ENCODE data around the gene VAC14.
A peak's percentile ranks its signal among the peaks of the same experiment; 100 is the strongest.
"Not testable (repeated sequence)": the region's sequence is repeated elsewhere in the genome, so short reads cannot be mapped to it uniquely, and the experiment has no call there.

Gene VAC14

GRCh38 chr16:70656065-70656711, 144.8 kb downstream of the VAC14 start:
- no peak for DNase-seq (ENCODE audit: extremely low spot score, insufficient read length, low read depth)
- FAIRE-seq, result no peak

DNA sequence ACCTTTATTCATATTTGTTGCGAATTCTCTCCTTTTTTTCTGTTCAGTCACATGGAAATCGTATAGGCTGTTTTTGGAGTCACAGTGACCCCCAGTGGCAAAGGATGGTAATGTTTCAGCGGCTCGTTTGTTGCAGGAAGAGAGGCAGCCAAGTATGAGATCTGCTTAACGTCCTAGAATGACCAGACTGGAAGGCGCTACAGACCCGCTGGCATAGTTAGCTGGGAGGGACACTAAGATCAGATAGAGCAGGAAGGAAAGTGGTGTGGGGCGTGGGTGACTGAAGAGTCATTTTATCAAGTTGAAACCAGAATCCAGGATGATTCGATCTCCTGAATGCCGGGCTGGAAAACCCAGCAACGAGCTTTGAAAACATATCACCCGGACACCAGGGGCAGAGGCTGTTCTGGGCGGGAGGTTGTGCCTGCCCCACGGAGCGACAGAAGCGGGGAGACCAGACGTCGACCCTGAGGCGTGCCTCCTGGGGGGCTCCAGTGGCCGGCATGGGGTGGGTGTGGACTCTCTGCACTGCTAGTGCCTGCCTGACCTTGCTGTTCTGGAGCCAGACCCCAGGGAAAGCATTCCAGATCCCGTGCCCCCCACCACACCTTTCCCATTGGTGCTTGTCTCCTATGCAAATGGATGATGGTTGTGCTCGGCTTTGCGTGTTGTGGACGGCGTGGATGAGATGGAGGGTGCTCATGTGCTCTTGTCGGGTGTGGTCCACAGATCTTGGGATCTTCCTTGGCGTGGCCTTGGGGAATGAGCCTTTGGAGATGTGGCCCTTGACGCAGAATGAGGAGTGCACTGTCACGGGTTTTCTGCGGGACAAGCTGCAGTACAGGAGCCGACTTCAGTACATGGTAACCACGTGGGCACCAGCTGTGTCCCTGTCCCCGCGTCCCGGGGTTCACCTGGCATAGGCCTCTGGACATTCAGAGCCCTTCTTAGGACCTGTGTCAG, 146.9 kb downstream of the VAC14 start:
- DNase-seq (ENCODE audit: extremely low spot score, insufficient read length, low read depth) (peak; percentile 48), FAIRE-seq (peak; percentile 97)

GRCh38 chr16:70653406-70653805, 147.6 kb downstream of the VAC14 start:
- no peak for DNase-seq (ENCODE audit: extremely low spot score, insufficient read length, low read depth)
- no peak for FAIRE-seq

DNA sequence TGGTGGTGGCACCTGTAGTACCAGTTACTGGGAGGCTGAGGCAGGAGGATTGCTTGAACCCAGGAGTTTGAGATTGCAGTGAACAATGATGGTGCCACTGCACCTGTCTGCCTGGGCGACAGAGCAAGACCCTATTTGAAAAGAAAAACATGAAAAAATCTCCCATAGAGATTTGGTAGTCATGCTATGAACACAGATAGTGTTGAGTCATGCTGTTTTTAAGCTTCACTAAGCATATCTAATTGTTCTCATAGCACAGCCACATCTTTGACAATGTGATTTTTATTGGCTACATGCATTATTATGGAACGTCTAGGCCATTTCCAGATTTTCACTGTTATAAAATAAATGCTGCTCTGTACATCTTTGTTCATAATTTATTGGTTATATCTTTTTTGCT, 148.6 kb downstream of the VAC14 start:
- no peak for FAIRE-seq
- no peak for DNase-seq (ENCODE audit: extremely low spot score, insufficient read length, low read depth)

DNA sequence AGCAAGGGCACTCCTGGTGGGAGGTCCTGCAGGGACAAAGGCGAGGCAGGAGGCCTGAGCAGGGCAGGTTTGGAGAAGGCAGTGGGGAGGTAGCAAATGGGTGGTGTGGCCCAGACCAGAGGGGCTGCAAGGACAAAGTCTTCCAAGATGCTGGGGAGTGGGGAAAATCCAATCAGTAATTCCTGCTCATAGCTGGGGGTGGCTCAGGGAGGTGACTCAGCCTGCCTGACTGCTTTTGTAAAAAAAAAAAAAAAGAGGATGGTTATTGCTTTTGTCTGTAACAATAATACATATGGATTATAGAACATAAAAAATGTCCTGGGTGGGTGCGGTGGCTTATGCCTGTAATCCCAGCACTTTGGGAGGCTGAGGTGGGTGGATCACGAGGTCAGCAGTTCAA, 149.4 kb downstream of the VAC14 start:
- no peak for DNase-seq (ENCODE audit: extremely low spot score, insufficient read length, low read depth)
- no peak for FAIRE-seq

- DNase-seq (ENCODE audit: extremely low spot score, insufficient read length, low read depth) (no peak), FAIRE-seq (no peak)
These were observed 150.7 kb downstream of the VAC14 start for GRCh38 chr16:70650216-70650615.

DNA sequence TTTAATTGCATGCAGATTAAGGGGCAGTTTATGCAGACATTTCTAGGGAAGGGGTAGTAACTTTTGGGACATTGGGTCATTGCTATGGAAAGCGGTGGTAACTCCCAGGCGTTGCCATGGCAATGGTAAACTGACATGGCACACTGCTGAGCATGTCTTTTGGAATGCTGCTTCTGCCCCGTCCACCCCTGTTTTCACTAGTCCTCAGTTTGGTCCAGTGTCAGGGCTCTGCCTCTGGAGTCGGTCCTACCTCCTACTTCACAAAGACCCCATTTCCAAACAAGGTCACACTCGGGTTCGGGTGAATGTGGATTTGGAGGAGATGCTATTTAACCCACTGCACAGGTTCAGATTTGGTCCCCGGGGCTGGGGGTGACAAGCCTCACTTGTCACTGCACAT, 151.7 kb downstream of the VAC14 start:
- FAIRE-seq, result no peak
- DNase-seq (ENCODE audit: extremely low spot score, insufficient read length, low read depth), result no peak

- no peak for FAIRE-seq
- no peak for DNase-seq (ENCODE audit: extremely low spot score, insufficient read length, low read depth)
These were observed 152.4 kb downstream of the VAC14 start for GRCh38 chr16:70648606-70649005.

GRCh38 chr16:70647441-70648359, 153.3 kb downstream of the VAC14 start:
- DNase-seq (ENCODE audit: extremely low spot score, insufficient read length, low read depth) (no peak), FAIRE-seq (no peak)

- DNase-seq (ENCODE audit: extremely low spot score, insufficient read length, low read depth) (no peak), FAIRE-seq (no peak)
These were observed 154.4 kb downstream of the VAC14 start, which contains the start of gene IL34 for GRCh38 chr16:70646260-70647241. TSS of gene IL34 (plus strand) at chr16:70646559. CDS start at chr16:70646948, 389 bp downstream.

- FAIRE-seq (no peak), DNase-seq (ENCODE audit: extremely low spot score, insufficient read length, low read depth) (no peak)
These were observed 156.0 kb downstream of the VAC14 start for GRCh38 chr16:70644763-70645597.

- FAIRE-seq; DNase-seq (ENCODE audit: extremely low spot score, insufficient read length, low read depth): not testable (repeated sequence)
These were observed 157.7 kb downstream of the VAC14 start for GRCh38 chr16:70643264-70643663.

- FAIRE-seq (no peak), DNase-seq (ENCODE audit: extremely low spot score, insufficient read length, low read depth) (no peak)
These were observed 158.3 kb downstream of the VAC14 start for GRCh38 chr16:70642633-70643032.

- FAIRE-seq, result no peak
- DNase-seq (ENCODE audit: extremely low spot score, insufficient read length, low read depth), result no peak
These were observed 161.9 kb downstream of the VAC14 start for GRCh38 chr16:70638814-70639792.

Measured in GM18507 (cell line).